SK-N-MC (cell line): ENCODE data around the gene TSPAN16.

Experiments used
- EZH2 ChIP-seq: fragments of 200-600 bp; sonication (generic); IDR thresholded peaks from one replicate; pipeline ENCODE4 v1.6.1; 2017; ENCODE audit warnings: antibody characterized with exemption
- FOXP2 ChIP-seq: optimal IDR thresholded peaks from 2 replicates; pipeline ENCODE3; 2011; ENCODE audit warnings: mild to moderate bottlenecking, moderate library complexity; ENCODE audit not compliant: insufficient read depth; ENCODE audit errors: extremely low read length, control extremely low read depth
- POLR2AphosphoS5 ChIP-seq: IDR thresholded peaks from 2 replicates; pipeline ENCODE4 v1.6.1; 2012; ENCODE audit warnings: mild to moderate bottlenecking, low read depth, low read length, borderline replicate concordance

GRCh38 chr19:11338121-11338520, 42.2 kb downstream of the TSPAN16 start:
- TF ChIP-seq EZH2 (no peak), POLR2AphosphoS5 (no peak), FOXP2 (no peak)
